ENCODE measurements around the gene SMURF1. TPM values are rescaled to one million over a fixed set of nuclear protein-coding genes. Genes with fewer than 3 reads are reported as not detected.

Gene SMURF1
- polyA plus RNA-seq, 1 donor from 2014 or later, result 22.9 TPM

DNA sequence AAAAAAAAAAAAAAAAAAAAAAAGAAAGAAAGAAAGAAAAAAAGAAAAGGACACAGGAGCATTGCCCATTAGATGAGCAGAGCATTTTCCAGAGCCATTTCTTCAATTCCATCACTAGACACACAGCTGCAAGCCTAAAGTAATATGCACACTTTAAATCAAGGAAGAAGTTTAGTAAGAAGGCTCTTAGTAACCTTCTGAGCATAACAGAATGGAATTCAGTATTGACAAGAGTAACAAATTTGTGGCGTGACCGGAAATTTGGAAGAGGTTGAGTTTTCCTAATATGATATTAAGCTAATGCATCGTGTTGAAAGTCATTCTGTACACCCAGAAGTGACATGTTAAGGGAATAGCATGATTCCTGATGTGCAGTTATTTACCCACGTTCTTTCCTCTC, 35.3 kb downstream of the SMURF1 start:
- Histone ChIP-seq H3K4me2 (ENCODE audit: low read length) (no peak overlapping the region), H2AFZ (ENCODE audit: low read depth, low read length) (no peak overlapping the region), H3F3A (ENCODE audit: insufficient read depth, low read length, poor library complexity, severe bottlenecking) (peaks cover under 1% of the 10 kb centered on the region), H3K27ac (ENCODE audit: low read length) (no peak overlapping the region), H3K27me3 (ENCODE audit: insufficient read depth, low read depth, low read length) (no peaks in the 10 kb centered on the region), H3K79me2 (replicated peaks; ENCODE audit: insufficient read depth, low read length) (peaks cover 38% of the 10 kb centered on the region), H3K36me3 (ENCODE audit: insufficient read depth, low read length) (no peaks in the 10 kb centered on the region), H4K20me1 (ENCODE audit: insufficient read depth) (no peaks in the 10 kb centered on the region), H3K9me2 (ENCODE audit: insufficient read depth, low read length) (no peaks in the 10 kb centered on the region), H3K9me3 (ENCODE audit: low read length) (peaks cover 5% of the 10 kb centered on the region), H3K4me3 (ENCODE audit: low read length) (no peak overlapping the region), H3K9ac (ENCODE audit: low read length) (no peak overlapping the region)
- TF ChIP-seq, protein P1, sequence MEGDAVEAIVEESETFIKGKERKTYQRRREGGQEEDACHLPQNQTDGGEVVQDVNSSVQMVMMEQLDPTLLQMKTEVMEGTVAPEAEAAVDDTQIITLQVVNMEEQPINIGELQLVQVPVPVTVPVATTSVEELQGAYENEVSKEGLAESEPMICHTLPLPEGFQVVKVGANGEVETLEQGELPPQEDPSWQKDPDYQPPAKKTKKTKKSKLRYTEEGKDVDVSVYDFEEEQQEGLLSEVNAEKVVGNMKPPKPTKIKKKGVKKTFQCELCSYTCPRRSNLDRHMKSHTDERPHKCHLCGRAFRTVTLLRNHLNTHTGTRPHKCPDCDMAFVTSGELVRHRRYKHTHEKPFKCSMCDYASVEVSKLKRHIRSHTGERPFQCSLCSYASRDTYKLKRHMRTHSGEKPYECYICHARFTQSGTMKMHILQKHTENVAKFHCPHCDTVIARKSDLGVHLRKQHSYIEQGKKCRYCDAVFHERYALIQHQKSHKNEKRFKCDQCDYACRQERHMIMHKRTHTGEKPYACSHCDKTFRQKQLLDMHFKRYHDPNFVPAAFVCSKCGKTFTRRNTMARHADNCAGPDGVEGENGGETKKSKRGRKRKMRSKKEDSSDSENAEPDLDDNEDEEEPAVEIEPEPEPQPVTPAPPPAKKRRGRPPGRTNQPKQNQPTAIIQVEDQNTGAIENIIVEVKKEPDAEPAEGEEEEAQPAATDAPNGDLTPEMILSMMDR (IDR thresholded peaks at IDR 0.05; ENCODE audit: poor library complexity, severe bottlenecking), result no peak
- TF ChIP-seq POLR2AphosphoS5 (IDR thresholded peaks at IDR 0.05), result no peak
- no peak for TF ChIP-seq EZH2 (IDR thresholded peaks at IDR 0.05; ENCODE audit: borderline replicate concordance, insufficient read depth, low read length, poor library complexity, severe bottlenecking)
- TF ChIP-seq TAF1 (IDR thresholded peaks at IDR 0.05; ENCODE audit: low read depth), result no peak
- TF ChIP-seq SMC3 (conservative IDR thresholded peaks at IDR 0.05; ENCODE audit: poor library complexity), result no peak
- no peak for TF ChIP-seq REST (IDR thresholded peaks at IDR 0.05; ENCODE audit: borderline replicate concordance)
- TF ChIP-seq MXI1 (conservative IDR thresholded peaks at IDR 0.05; ENCODE audit: poor library complexity, severe bottlenecking), result no peak
- no peak for TF ChIP-seq RAD21 (conservative IDR thresholded peaks at IDR 0.05)
- TF ChIP-seq EP300 (conservative IDR thresholded peaks at IDR 0.05; ENCODE audit: poor library complexity, severe bottlenecking), result no peak

DNA sequence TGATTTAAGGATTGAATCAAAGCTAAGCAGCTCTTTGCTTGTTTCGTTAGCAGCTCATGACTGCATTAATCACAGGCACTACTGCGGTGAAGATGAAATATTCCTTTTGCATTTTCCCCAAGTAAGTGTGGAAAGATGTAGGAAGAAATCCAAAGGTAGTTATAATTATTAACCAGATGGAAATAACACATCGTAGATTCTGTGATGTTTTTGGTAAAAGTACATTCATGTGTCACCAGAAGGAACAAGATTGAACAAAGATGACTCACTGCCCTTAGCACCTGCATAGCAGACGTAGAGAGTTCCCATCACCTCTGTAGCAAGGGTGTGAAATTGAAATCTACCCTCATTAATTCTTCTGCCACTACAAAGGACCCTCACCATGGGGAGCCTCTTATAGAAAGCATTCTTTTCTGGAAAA, 37.1 kb downstream of the SMURF1 start:
- H3K4me2 ChIP-seq (ENCODE audit: low read length), result no peak overlapping the region
- no peaks in the 10 kb centered on the region for H4K20me1 ChIP-seq (ENCODE audit: insufficient read depth)
- H3K4me3 ChIP-seq (ENCODE audit: low read length), result no peak overlapping the region
- no peaks in the 10 kb centered on the region for H3K9me2 ChIP-seq (ENCODE audit: insufficient read depth, low read length)
- no peaks in the 10 kb centered on the region for H3K27me3 ChIP-seq (ENCODE audit: insufficient read depth, low read depth, low read length)
- peaks cover 3% of the 10 kb centered on the region for H3F3A ChIP-seq (ENCODE audit: insufficient read depth, low read length, poor library complexity, severe bottlenecking)
- TF ChIP-seq RAD21 (conservative IDR thresholded peaks at IDR 0.05), result no peak
- TF ChIP-seq, protein P1 (IDR thresholded peaks at IDR 0.05; ENCODE audit: poor library complexity, severe bottlenecking), result no peak
- no peak for TF ChIP-seq TAF1 (IDR thresholded peaks at IDR 0.05; ENCODE audit: low read depth)
- no peak for TF ChIP-seq EP300 (conservative IDR thresholded peaks at IDR 0.05; ENCODE audit: poor library complexity, severe bottlenecking)
- no peak overlapping the region for H2AFZ ChIP-seq (ENCODE audit: low read depth, low read length)
- H3K9ac ChIP-seq (ENCODE audit: low read length), result no peak overlapping the region
- H3K79me2 ChIP-seq (replicated peaks; ENCODE audit: insufficient read depth, low read length), result peaks cover 31% of the 10 kb centered on the region
- no peaks in the 10 kb centered on the region for H3K36me3 ChIP-seq (ENCODE audit: insufficient read depth, low read length)
- H3K27ac ChIP-seq (ENCODE audit: low read length), result no peak overlapping the region
- no peaks in the 10 kb centered on the region for H3K9me3 ChIP-seq (ENCODE audit: low read length)
